PC-3 (cell line): ENCODE measurements around the gene ERCC6L2. TPM values are rescaled to one million over a fixed set of nuclear protein-coding genes. Genes with fewer than 3 reads are reported as not detected.

ENCODE experiments used
- ATAC-seq: fragments of 200-7000 bp; cut with Tn5 transposase; 2 replicates; pipeline ENCODE4 v1.9.1; 2020; ENCODE audit warnings: mild to moderate bottlenecking, moderate library complexity
- BruUV-seq: library from RNA; stranded (reverse); fragments of 400-500 nt; replicated peaks from 2 replicates; lab custom pipeline; 2021; lab: Mats Ljungman, UMichigan
- CTCF ChIA-PET: fragments of 300-600 bp; sonication (Branson Sonifier 250); formaldehyde crosslinking; loops from one replicate; lab custom pipeline; 2022; ENCODE audit warnings: antibody characterized with exemption; lab: Charles Lee
- POLR2A ChIA-PET: fragments of 300-600 bp; sonication (Branson Sonifier 250); formaldehyde crosslinking; loops from one replicate; lab custom pipeline; 2022; ENCODE audit warnings: antibody characterized with exemption; ENCODE audit not compliant: unreplicated experiment; lab: Charles Lee
- DNase-seq: peaks from one replicate; pipeline ENCODE4 v3.0.0-alpha.2; 2015
- H2AFZ ChIP-seq: fragments of 300-600 bp; sonication (generic); 2 replicates; pipeline ENCODE4 v1.6.0; 2016; ENCODE audit warnings: antibody characterized with exemption, low read length
- H3F3A ChIP-seq: fragments of 300-600 bp; sonication (generic); one replicate; pipeline ENCODE4 v1.6.0; 2017; ENCODE audit warnings: antibody characterized with exemption, low read length, control low read depth, mild to moderate bottlenecking; ENCODE audit not compliant: unreplicated experiment
- H3K27ac ChIP-seq: fragments of 300-600 bp; sonication (generic); 2 replicates; pipeline ENCODE4 v1.5.1; 2016; ENCODE audit warnings: mild to moderate bottlenecking, low read length
- H3K27me3 ChIP-seq: fragments of 300-600 bp; sonication (generic); 2 replicates; pipeline ENCODE4 v1.6.1; 2016; ENCODE audit warnings: low read length, mixed read lengths
- H3K36me3 ChIP-seq: fragments of 300-600 bp; sonication (generic); 2 replicates; pipeline ENCODE4 v1.6.1; 2016; ENCODE audit warnings: low read depth, mixed run types, low read length, mixed read lengths
- H3K4me1 ChIP-seq: fragments of 300-600 bp; sonication (generic); 2 replicates; pipeline ENCODE4 v1.5.1; 2016; ENCODE audit warnings: low read length; ENCODE audit not compliant: insufficient read depth
- H3K4me2 ChIP-seq: fragments of 300-600 bp; sonication (generic); 2 replicates; pipeline ENCODE4 v1.6.0; 2016; ENCODE audit warnings: low read length
- H3K4me3 ChIP-seq: fragments of 300-600 bp; sonication (generic); 2 replicates; pipeline ENCODE4 v1.5.1; 2016; ENCODE audit warnings: mild to moderate bottlenecking, low read length, mixed read lengths
- H3K79me2 ChIP-seq: fragments of 300-600 bp; sonication (generic); 2 replicates; pipeline ENCODE4 v1.6.1; 2017; ENCODE audit warnings: low read length, mixed read lengths
- H3K9ac ChIP-seq: fragments of 300-600 bp; sonication (generic); 2 replicates; pipeline ENCODE4 v1.6.0; 2016; ENCODE audit warnings: mild to moderate bottlenecking, low read length
- H3K9me2 ChIP-seq: fragments of 300-600 bp; sonication (generic); replicated peaks from 2 replicates; pipeline ENCODE4 v1.6.1; 2016; ENCODE audit warnings: mixed run types, low read length, mixed read lengths
- H3K9me3 ChIP-seq: fragments of 300-600 bp; sonication (generic); 2 replicates; pipeline ENCODE4 v1.6.1; 2016; ENCODE audit warnings: low read length, mixed read lengths
- H4K20me1 ChIP-seq: fragments of 300-600 bp; sonication (generic); 2 replicates; pipeline ENCODE4 v1.6.1; 2016; ENCODE audit warnings: low read length, mixed read lengths
- EZH2 ChIP-seq: fragments of 300-600 bp; sonication (generic); IDR thresholded peaks from one replicate; pipeline ENCODE4 v1.6.1; 2017; ENCODE audit warnings: antibody characterized with exemption, mild to moderate bottlenecking, low read length; ENCODE audit not compliant: unreplicated experiment
- EZH2phosphoT487 ChIP-seq: fragments of 300-600 bp; sonication (generic); IDR thresholded peaks from 2 replicates; pipeline ENCODE4 v1.6.1; 2018; ENCODE audit warnings: mild to moderate bottlenecking, antibody characterized with exemption, low read length, borderline replicate concordance
- intact Hi-C: fragments of 100-400 bp; cut with micrococcal nuclease; formaldehyde crosslinking; loops from 2 replicates; pipeline ENCODE4 v1.9.0; 2023
- total RNA-seq: library from RNA; depleted of rRNA; stranded (reverse); fragments of >200 nt; gene quantifications from 2 replicates; pipeline ENCODE4 v1.2.3, GENCODE V29; 2014
- TF ChIP-seq, protein P1 (sequence below): fragments of 300-600 bp; sonication (generic); conservative IDR thresholded peaks from 2 replicates; pipeline ENCODE4 v1.5.1; 2017; ENCODE audit warnings: antibody characterized with exemption, low read depth, mild to moderate bottlenecking, low read length

The ERCC6L2 gene
- total RNA-seq, 1 experiment from 2014 or later, result 18.8 TPM

DNA sequence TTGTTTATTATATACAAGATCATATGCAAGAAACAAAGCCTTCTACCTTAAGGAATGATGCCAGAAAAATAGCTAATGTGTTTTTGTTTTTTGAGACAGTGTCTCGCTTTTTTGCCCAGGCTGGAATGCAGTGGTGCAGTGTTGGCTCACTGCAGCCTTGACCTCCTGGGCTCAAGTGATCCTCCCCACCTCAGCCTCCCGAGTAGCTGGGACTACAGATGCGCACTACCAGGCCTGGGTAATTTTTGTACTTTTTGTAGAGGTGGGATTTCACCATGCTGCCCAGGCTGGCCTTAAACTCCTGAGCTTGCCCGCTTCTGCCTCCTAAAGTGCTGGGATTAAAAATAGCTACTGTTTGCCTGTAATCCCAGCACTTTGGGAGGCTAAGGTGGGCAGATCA is 15.1 kb downstream of the ERCC6L2 start:
- no peaks in the 10 kb centered on the region for H4K20me1 ChIP-seq
- BruUV-seq, result no TSS peak

DNA sequence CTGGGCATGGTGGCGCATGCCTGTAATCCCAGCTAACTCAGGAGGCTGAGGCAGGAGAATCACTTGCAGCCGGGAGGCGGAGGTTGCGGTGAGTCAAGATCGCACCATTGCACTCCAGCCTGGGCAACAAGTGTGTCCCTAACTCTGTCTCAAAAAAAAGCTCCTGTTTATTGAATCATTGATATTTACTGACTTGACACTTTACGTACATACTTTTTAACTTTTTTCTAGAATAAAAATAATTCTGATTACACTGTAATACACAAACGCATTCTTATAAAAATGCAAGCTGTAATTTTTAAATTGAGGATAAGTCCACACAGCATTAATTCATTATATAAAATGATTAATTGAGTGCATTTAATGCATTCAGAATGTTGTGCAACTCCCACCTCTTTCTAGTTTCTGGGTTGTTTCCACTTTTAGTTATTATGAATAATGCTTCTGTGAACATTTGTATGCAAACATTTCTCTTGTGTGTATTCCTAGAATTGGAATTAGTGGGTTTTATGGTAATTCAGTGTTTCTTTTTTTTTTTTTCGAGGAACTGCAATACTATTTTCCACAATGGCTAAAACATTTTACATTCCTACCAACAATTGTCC is 15.7 kb downstream of the ERCC6L2 start:
- ChIA-PET POLR2A (no interaction called here), CTCF (no interaction called here)
- H3K9me3 ChIP-seq, result no peaks in the 10 kb centered on the region
- no peak for ATAC-seq
- no peaks in the 10 kb centered on the region for H3K9me2 ChIP-seq
- intact Hi-C loops, result no loop called here
- no TSS peak for BruUV-seq
- no peak for DNase-seq
- H3K27ac ChIP-seq, result no peak overlapping the region
- H2AFZ ChIP-seq, result no peak overlapping the region
- H3K79me2 ChIP-seq, result peaks cover 16% of the 10 kb centered on the region
- H3K9ac ChIP-seq, result no peak overlapping the region
- no peaks in the 10 kb centered on the region for H3F3A ChIP-seq
- H3K36me3 ChIP-seq, result no peaks in the 10 kb centered on the region; the same call in 1 of the 2 replicates
- H4K20me1 ChIP-seq, result no peaks in the 10 kb centered on the region
- H3K4me1 ChIP-seq, result no peaks in the 10 kb centered on the region
- no peaks in the 10 kb centered on the region for H3K27me3 ChIP-seq
- no peak overlapping the region for H3K4me2 ChIP-seq
- no peak overlapping the region for H3K4me3 ChIP-seq
- TF ChIP-seq EZH2 (no peak), EZH2phosphoT487 (no peak)
- TF ChIP-seq, protein P1, sequence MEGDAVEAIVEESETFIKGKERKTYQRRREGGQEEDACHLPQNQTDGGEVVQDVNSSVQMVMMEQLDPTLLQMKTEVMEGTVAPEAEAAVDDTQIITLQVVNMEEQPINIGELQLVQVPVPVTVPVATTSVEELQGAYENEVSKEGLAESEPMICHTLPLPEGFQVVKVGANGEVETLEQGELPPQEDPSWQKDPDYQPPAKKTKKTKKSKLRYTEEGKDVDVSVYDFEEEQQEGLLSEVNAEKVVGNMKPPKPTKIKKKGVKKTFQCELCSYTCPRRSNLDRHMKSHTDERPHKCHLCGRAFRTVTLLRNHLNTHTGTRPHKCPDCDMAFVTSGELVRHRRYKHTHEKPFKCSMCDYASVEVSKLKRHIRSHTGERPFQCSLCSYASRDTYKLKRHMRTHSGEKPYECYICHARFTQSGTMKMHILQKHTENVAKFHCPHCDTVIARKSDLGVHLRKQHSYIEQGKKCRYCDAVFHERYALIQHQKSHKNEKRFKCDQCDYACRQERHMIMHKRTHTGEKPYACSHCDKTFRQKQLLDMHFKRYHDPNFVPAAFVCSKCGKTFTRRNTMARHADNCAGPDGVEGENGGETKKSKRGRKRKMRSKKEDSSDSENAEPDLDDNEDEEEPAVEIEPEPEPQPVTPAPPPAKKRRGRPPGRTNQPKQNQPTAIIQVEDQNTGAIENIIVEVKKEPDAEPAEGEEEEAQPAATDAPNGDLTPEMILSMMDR, result no peak

More for the DNA sequence above, 15.1 kb downstream of the ERCC6L2 start:
- Histone ChIP-seq H3K79me2 (peaks cover 19% of the 10 kb centered on the region), H3K9ac (no peak overlapping the region), H3K4me2 (no peak overlapping the region), H3F3A (no peaks in the 10 kb centered on the region), H3K9me2 (no peaks in the 10 kb centered on the region), H3K4me1 (no peaks in the 10 kb centered on the region), H3K9me3 (no peaks in the 10 kb centered on the region), H3K27me3 (no peaks in the 10 kb centered on the region), H3K27ac (no peak overlapping the region), H3K4me3 (no peak overlapping the region), H2AFZ (no peak overlapping the region), H3K36me3 (no peaks in the 10 kb centered on the region; the same call in 1 of the 2 replicates)
- no peak for DNase-seq
- intact Hi-C loops, result no loop called here
- TF ChIP-seq, protein P1, result no peak
- no peak for TF ChIP-seq EZH2
- no peak for TF ChIP-seq EZH2phosphoT487
- ChIA-PET POLR2A (no interaction called here), CTCF (no interaction called here)
- no peak for ATAC-seq

DNA sequence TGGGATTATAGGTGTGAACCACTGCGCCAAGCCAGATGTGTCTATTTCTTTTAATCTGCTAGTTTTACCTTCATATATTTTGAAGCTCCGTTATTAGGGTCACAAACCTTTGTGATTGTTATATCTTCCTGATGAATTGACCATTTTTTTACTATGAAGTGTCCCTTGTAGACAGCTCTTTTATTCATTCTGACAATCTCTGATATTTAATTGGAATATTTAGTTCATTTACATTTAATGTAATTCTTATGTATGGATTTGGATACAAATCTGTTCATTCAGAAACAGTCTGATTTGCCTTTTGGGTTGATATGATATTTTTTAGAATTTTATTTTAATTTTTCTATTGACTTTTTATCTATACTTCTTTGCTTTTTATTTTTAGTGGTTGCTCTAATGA is 17.2 kb downstream of the ERCC6L2 start:
- H3K79me2 ChIP-seq, result peaks cover 16% of the 10 kb centered on the region
- H3F3A ChIP-seq, result no peaks in the 10 kb centered on the region
- no peak overlapping the region for H3K27ac ChIP-seq
- no peak overlapping the region for H2AFZ ChIP-seq
- H3K9me2 ChIP-seq, result no peaks in the 10 kb centered on the region
- DNase-seq, result no peak
- H3K4me2 ChIP-seq, result no peak overlapping the region
- intact Hi-C loops, result no loop called here
- no peak for ATAC-seq
- H3K4me3 ChIP-seq, result no peak overlapping the region
- H3K9me3 ChIP-seq, result no peaks in the 10 kb centered on the region
- TF ChIP-seq EZH2phosphoT487, result no peak
- no peak for TF ChIP-seq EZH2
- TF ChIP-seq, protein P1, result no peak
- ChIA-PET POLR2A (no interaction called here), CTCF (no interaction called here)
- H3K9ac ChIP-seq, result no peak overlapping the region
- H3K36me3 ChIP-seq, result no peaks in the 10 kb centered on the region; the same call in 1 of the 2 replicates
- H3K27me3 ChIP-seq, result no peaks in the 10 kb centered on the region
- H4K20me1 ChIP-seq, result no peaks in the 10 kb centered on the region
- H3K4me1 ChIP-seq, result no peaks in the 10 kb centered on the region
- no TSS peak for BruUV-seq
